DND-41 (cell line): ENCODE measurements around the gene CLCF1.
"Not testable (repeated sequence)": the region's sequence is repeated elsewhere in the genome, so short reads cannot be mapped to it uniquely, and the experiment has no call there.

Source experiments
- ATAC-seq: fragments of 200-7000 bp; cut with Tn5 transposase; 3 replicates; pipeline ENCODE4 v1.9.1; 2021; ENCODE audit warnings: low read depth; ENCODE audit not compliant: insufficient read depth
- DNase-seq: peaks from one replicate; pipeline ENCODE4 v3.0.0-alpha.2; 2020
- H2AFZ ChIP-seq: 2 replicates; pipeline ENCODE4 v1.6.0; 2012; ENCODE audit warnings: low read depth, low read length
- H3K27ac ChIP-seq: 2 replicates; pipeline ENCODE4 v1.5.1; 2012; ENCODE audit warnings: low read length, inconsistent platforms
- H3K27me3 ChIP-seq: fragments of 200-600 bp; sonication (generic); 2 replicates; pipeline ENCODE4 v1.6.0; 2012; ENCODE audit warnings: low read length, mild to moderate bottlenecking, inconsistent platforms; ENCODE audit not compliant: insufficient read depth, poor library complexity
- H3K36me3 ChIP-seq: 2 replicates; pipeline ENCODE4 v1.5.1; 2012; ENCODE audit warnings: low read length, inconsistent platforms; ENCODE audit not compliant: insufficient read depth
- H3K4me1 ChIP-seq: 2 replicates; pipeline ENCODE4 v1.5.1; 2012; ENCODE audit warnings: mild to moderate bottlenecking, low read length; ENCODE audit not compliant: insufficient read depth
- H3K4me2 ChIP-seq: 2 replicates; pipeline ENCODE4 v1.6.0; 2012; ENCODE audit warnings: mild to moderate bottlenecking, moderate library complexity, low read length, inconsistent platforms; ENCODE audit not compliant: insufficient read depth
- H3K4me3 ChIP-seq, 2 experiments: fragments of 200-600 bp in 1 of 2; shearing (Covaris generic) in 1 of 2; 2 replicates each; pipeline ENCODE4 v1.5.1; 2012 to 2016; ENCODE audit warnings: inconsistent platforms in 2 of 2, low read length in 2 of 2, mild to moderate bottlenecking in 2 of 2, low read depth in 1 of 2, moderate library complexity in 1 of 2
- H3K79me2 ChIP-seq: 2 replicates; pipeline ENCODE4 v1.6.0; 2012; ENCODE audit warnings: low read length, inconsistent platforms; ENCODE audit not compliant: insufficient read depth
- H3K9ac ChIP-seq: 2 replicates; pipeline ENCODE4 v1.6.0; 2012; ENCODE audit warnings: low read depth, mild to moderate bottlenecking, inconsistent platforms, low read length, moderate library complexity
- H3K9me3 ChIP-seq: 2 replicates; pipeline ENCODE4 v1.5.1; 2012; ENCODE audit warnings: low read length, moderate library complexity, mild to moderate bottlenecking, inconsistent platforms; ENCODE audit not compliant: insufficient read depth, severe bottlenecking
- H4K20me1 ChIP-seq: 2 replicates; pipeline ENCODE4 v1.6.0; 2012; ENCODE audit warnings: low read length; ENCODE audit not compliant: insufficient read depth
- CTCF ChIP-seq: IDR thresholded peaks from 2 replicates; pipeline ENCODE4 v1.5.1; 2012; ENCODE audit warnings: borderline replicate concordance, low read length, moderate library complexity, mild to moderate bottlenecking; ENCODE audit not compliant: poor library complexity, severe bottlenecking; ENCODE audit errors: extremely low read depth
- EZH2 ChIP-seq: IDR thresholded peaks from 3 replicates; pipeline ENCODE4 v1.6.1; 2012; ENCODE audit warnings: borderline replicate concordance, low read depth, mild to moderate bottlenecking, moderate library complexity, low read length, inconsistent platforms; ENCODE audit not compliant: severe bottlenecking

CLCF1 gene

GRCh38 chr11:67405688-67406339 is 32.4 kb upstream of the CLCF1 start:
- ATAC-seq (no peak), DNase-seq (no peak)
- peak overlapping the region; percentile 89 for H3K27ac ChIP-seq
- H3K4me1 ChIP-seq: peaks cover 91% of the 10 kb centered on the region
- H3K9ac ChIP-seq: peak overlapping the region; percentile 99
- peaks cover 44% of the 10 kb centered on the region for H3K36me3 ChIP-seq
- H3K4me3 ChIP-seq: peak overlapping the region in 1 of 2 experiments; percentile 86; a peak in 2 of 4 replicates
- H4K20me1 ChIP-seq: peaks cover 6% of the 10 kb centered on the region
- H3K4me2 ChIP-seq: peak overlapping the region; percentile 82
- TF ChIP-seq EZH2: no peak
- no peak for TF ChIP-seq CTCF
- H2AFZ ChIP-seq: no peak overlapping the region
- peaks cover 68% of the 10 kb centered on the region for H3K79me2 ChIP-seq
- no peaks in the 10 kb centered on the region for H3K9me3 ChIP-seq
- no peaks in the 10 kb centered on the region for H3K27me3 ChIP-seq

- H3K27ac ChIP-seq: peak overlapping the region; percentile 89
- no peak for ATAC-seq
- no peaks in the 10 kb centered on the region for H3K9me3 ChIP-seq
- peak overlapping the region in 1 of 2 experiments; percentile 86; a peak in 3 of 4 replicates for H3K4me3 ChIP-seq
- H3K79me2 ChIP-seq: peaks cover 75% of the 10 kb centered on the region
- peaks cover 91% of the 10 kb centered on the region for H3K4me1 ChIP-seq
- TF ChIP-seq CTCF: no peak
- no peak for TF ChIP-seq EZH2
- peak overlapping the region; percentile 82 for H3K4me2 ChIP-seq
- no peaks in the 10 kb centered on the region for H3K27me3 ChIP-seq
- H3K36me3 ChIP-seq: peaks cover 51% of the 10 kb centered on the region
- H3K9ac ChIP-seq: peak overlapping the region; percentile 99
- no peak overlapping the region for H2AFZ ChIP-seq
- H4K20me1 ChIP-seq: peaks cover 12% of the 10 kb centered on the region
- DNase-seq: no peak
Observed at GRCh38 chr11:67405196-67405567, 31.8 kb upstream of the CLCF1 start.

- Histone ChIP-seq H2AFZ (no peak overlapping the region), H3K79me2 (peaks cover 80% of the 10 kb centered on the region), H3K4me1 (peaks cover 90% of the 10 kb centered on the region), H3K27ac (peak overlapping the region; percentile 89), H4K20me1 (peaks cover 15% of the 10 kb centered on the region), H3K9me3 (no peaks in the 10 kb centered on the region), H3K4me3 (peak overlapping the region; percentile 86 to 97), H3K27me3 (no peaks in the 10 kb centered on the region), H3K9ac (peak overlapping the region; percentile 99), H3K4me2 (peak overlapping the region; percentile 82), H3K36me3 (peaks cover 56% of the 10 kb centered on the region)
- peak; percentile 65 for DNase-seq
- ATAC-seq: no peak
- TF ChIP-seq CTCF (no peak), EZH2 (no peak)
Observed at GRCh38 chr11:67404515-67405195, 31.3 kb upstream of the CLCF1 start.

- not testable (repeated sequence) for H3K9me3 ChIP-seq, H3K27me3 ChIP-seq, H2AFZ ChIP-seq, ATAC-seq, DNase-seq
- H3K9ac ChIP-seq: peak overlapping the region; percentile 99
- peaks cover 30% of the 10 kb centered on the region for H4K20me1 ChIP-seq
- peak overlapping the region; percentile 82 for H3K4me2 ChIP-seq
- H3K36me3 ChIP-seq: peaks cover 71% of the 10 kb centered on the region
- H3K4me3 ChIP-seq: peak overlapping the region; percentile 86 to 97; a peak in 2 of 4 replicates
- H3K27ac ChIP-seq: peak overlapping the region; percentile 89
- H3K79me2 ChIP-seq: peaks cover 95% of the 10 kb centered on the region
- H3K4me1 ChIP-seq: peaks cover 90% of the 10 kb centered on the region
Observed at GRCh38 chr11:67403085-67403484, 29.7 kb upstream of the CLCF1 start.

- Histone ChIP-seq H3K9ac (peak overlapping the region; percentile 99), H3K4me1 (peaks cover 90% of the 10 kb centered on the region), H4K20me1 (peaks cover 37% of the 10 kb centered on the region), H3K36me3 (peaks cover 72% of the 10 kb centered on the region), H3K79me2 (peaks cover 95% of the 10 kb centered on the region), H3K4me2 (peak overlapping the region; percentile 82), H3K27ac (peak overlapping the region; percentile 89), H3K4me3 (peak overlapping the region in 1 of 2 experiments; percentile 86; a peak in 1 of 4 replicates)
- ATAC-seq, DNase-seq, H2AFZ ChIP-seq, H3K27me3 ChIP-seq, H3K9me3 ChIP-seq: not testable (repeated sequence)
Observed at GRCh38 chr11:67402192-67402839, 28.9 kb upstream of the CLCF1 start.
